ENCODE data around the gene COX8C. TPM values are rescaled to one million over a fixed set of nuclear protein-coding genes. Genes with fewer than 3 reads are reported as not detected.
"Not testable (repeated sequence)": the region's sequence is repeated elsewhere in the genome, so short reads cannot be mapped to it uniquely, and the experiment has no call there.

The COX8C gene
- total RNA-seq, 6 donors from 2014 or later = not detected

DNA sequence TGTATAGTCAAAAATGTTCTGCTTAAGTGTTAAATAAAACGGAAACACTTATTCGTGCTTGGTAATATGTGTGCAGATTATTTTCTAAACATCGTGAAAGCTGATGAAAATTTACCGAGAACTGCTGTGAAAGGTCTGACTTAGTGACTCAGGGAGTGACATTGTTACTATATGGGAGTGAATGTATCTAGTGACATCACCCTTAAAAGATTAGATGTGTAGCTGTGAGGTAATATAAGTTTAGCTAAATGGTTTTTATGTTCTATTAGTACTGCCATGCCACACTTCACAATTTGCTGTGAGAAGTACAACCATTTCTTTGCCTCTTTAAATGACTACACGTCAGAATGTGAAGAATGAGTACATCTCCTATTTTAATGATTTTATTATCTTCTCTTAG is 1.3 kb downstream of the COX8C start:
- TF ChIP-seq POLR2AphosphoS5 (IDR thresholded peaks at IDR 0.05) (no peak), EP300 (IDR thresholded peaks at IDR 0.05) (no peak), CTCF (IDR thresholded peaks at IDR 0.05) (no peak), POLR2A (IDR thresholded peaks at IDR 0.05) (no peak)
- ATAC-seq (ENCODE audit: low FRiP score in 2 of 2) (no peak), DNase-seq (no peak)
- Histone ChIP-seq H3K27me3 (no peaks in the 10 kb centered on the region), H3K4me1 (no peaks in the 10 kb centered on the region), H3K27ac (no peak overlapping the region), H3K4me3 (no peak overlapping the region), H3K36me3 (no peaks in the 10 kb centered on the region), H3K9me3 (no peaks in the 10 kb centered on the region)
- WGBS, 2 donors = 86 to 95% methylated on average over 5 of the region's 5 CpGs

DNA sequence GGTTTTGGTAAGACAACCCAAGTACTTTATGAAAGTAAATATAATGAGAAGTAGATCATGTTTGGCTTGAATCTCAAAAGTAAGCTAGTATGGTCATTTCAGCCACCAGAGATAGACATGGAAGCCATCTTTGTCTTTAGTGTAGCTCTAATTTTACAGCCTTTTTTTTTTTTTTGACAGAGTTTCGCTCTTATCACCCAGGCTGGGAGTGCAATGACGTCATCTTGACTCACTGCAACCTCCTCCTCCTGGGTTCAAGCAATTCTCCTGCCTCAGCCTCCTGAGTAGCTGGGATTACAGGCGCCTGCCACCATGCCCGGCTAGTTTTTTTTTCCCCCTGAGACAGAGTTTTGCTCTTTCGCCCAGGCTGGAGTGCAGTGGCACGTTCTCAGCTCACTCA is 7.9 kb downstream of the COX8C start:
- WGBS, 2 donors = 91 to 97% methylated on average over 6 of the region's 6 CpGs
- not testable (repeated sequence) for H3K4me3 ChIP-seq; H3K9me3 ChIP-seq; DNase-seq; H3K4me1 ChIP-seq; H3K36me3 ChIP-seq; ATAC-seq (ENCODE audit: low FRiP score in 2 of 2); H3K27ac ChIP-seq; H3K27me3 ChIP-seq

- TF ChIP-seq EP300 (IDR thresholded peaks at IDR 0.05) (no peak), POLR2A (IDR thresholded peaks at IDR 0.05) (no peak), POLR2AphosphoS5 (IDR thresholded peaks at IDR 0.05) (no peak), CTCF (IDR thresholded peaks at IDR 0.05) (no peak)
- whole genome bisulfite sequencing, 2 donors = 63 to 69% methylated on average over 5 of the region's 5 CpGs
- Histone ChIP-seq H3K4me1 (no peaks in the 10 kb centered on the region), H3K27me3 (no peaks in the 10 kb centered on the region), H3K4me3 (no peak overlapping the region), H3K27ac (no peak overlapping the region), H3K9me3 (no peaks in the 10 kb centered on the region), H3K36me3 (no peaks in the 10 kb centered on the region)
- ATAC-seq (ENCODE audit: low FRiP score in 2 of 2) (no peak), DNase-seq (no peak)
Measured at GRCh38 chr14:93368996-93369712, 22.2 kb downstream of the COX8C start.

DNA sequence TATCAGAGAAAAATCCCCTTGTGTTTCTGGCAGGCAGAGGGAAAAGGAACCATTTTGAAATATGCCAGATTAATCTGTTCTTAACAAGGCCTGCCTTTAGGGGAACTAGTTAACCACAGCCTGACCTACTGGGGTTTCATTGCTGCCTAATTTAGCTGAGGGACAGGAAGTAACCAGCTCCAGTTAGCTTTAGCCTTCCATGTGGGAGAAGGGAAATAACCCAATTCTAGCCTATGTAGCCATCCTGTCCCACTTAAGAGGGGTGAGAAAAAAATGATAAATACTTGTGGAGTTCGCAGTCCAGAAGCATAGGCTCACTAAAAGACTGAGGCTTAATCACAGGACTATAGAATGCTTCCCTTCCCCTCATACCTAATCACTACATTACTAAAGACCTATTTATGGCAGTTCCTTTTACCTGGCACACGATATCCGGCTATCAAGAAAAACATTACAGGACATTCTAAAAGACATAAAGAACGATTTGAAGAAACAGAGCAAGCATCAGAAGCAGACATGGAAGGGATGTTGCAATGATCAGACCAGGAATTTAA is 22.8 kb downstream of the COX8C start:
- ATAC-seq (ENCODE audit: low FRiP score in 2 of 2) (peak in 1 of 2 donors; percentile 53), DNase-seq (no peak)
- H3K9me3 ChIP-seq = no peaks in the 10 kb centered on the region
- TF ChIP-seq POLR2A (IDR thresholded peaks at IDR 0.05) (no peak), POLR2AphosphoS5 (IDR thresholded peaks at IDR 0.05) (no peak)
- no peak overlapping the region for H3K4me3 ChIP-seq
- H3K27ac ChIP-seq = no peak overlapping the region
- no peaks in the 10 kb centered on the region for H3K36me3 ChIP-seq
- WGBS, 2 donors = 64 to 72% methylated on average over 4 of the region's 4 CpGs
- no peaks in the 10 kb centered on the region for H3K4me1 ChIP-seq
- no peaks in the 10 kb centered on the region for H3K27me3 ChIP-seq

GRCh38 chr14:93375673-93376156 is 28.7 kb downstream of the COX8C start:
- no peaks in the 10 kb centered on the region for H3K4me1 ChIP-seq
- DNase-seq (no peak), ATAC-seq (ENCODE audit: low FRiP score in 2 of 2) (no peak)
- no peak overlapping the region for H3K27ac ChIP-seq
- H3K9me3 ChIP-seq = no peaks in the 10 kb centered on the region
- H3K4me3 ChIP-seq = no peak overlapping the region
- no peak for TF ChIP-seq CTCF (IDR thresholded peaks at IDR 0.05)
- TF ChIP-seq POLR2A (IDR thresholded peaks at IDR 0.05) = no peak
- no peak for TF ChIP-seq POLR2AphosphoS5 (IDR thresholded peaks at IDR 0.05)
- no peak for TF ChIP-seq EP300 (IDR thresholded peaks at IDR 0.05)
- no peaks in the 10 kb centered on the region for H3K36me3 ChIP-seq
- no peaks in the 10 kb centered on the region for H3K27me3 ChIP-seq
- WGBS, 2 donors = 69 to 82% methylated on average over 5 to 6 of the region's 6 CpGs

GRCh38 chr14:93379831-93380230 is 32.8 kb downstream of the COX8C start:
- ATAC-seq (ENCODE audit: low FRiP score in 2 of 2) (no peak), DNase-seq (no peak)
- no peak overlapping the region for H3K4me3 ChIP-seq
- no peak for TF ChIP-seq POLR2A (IDR thresholded peaks at IDR 0.05)
- no peak for TF ChIP-seq POLR2AphosphoS5 (IDR thresholded peaks at IDR 0.05)
- no peak for TF ChIP-seq EP300 (IDR thresholded peaks at IDR 0.05)
- no peak for TF ChIP-seq CTCF (IDR thresholded peaks at IDR 0.05)
- no peak overlapping the region for H3K27ac ChIP-seq
- H3K9me3 ChIP-seq = no peaks in the 10 kb centered on the region
- no peaks in the 10 kb centered on the region for H3K27me3 ChIP-seq
- 54 to 63% methylated on average over 1 of the region's 1 CpG for WGBS, 2 donors
- H3K4me1 ChIP-seq = no peaks in the 10 kb centered on the region
- H3K36me3 ChIP-seq = no peaks in the 10 kb centered on the region

Data from upper lobe of left lung (tissue), 6 donors.